ENCODE results near the gene TRAPPC5.

TRAPPC5 gene

DNA sequence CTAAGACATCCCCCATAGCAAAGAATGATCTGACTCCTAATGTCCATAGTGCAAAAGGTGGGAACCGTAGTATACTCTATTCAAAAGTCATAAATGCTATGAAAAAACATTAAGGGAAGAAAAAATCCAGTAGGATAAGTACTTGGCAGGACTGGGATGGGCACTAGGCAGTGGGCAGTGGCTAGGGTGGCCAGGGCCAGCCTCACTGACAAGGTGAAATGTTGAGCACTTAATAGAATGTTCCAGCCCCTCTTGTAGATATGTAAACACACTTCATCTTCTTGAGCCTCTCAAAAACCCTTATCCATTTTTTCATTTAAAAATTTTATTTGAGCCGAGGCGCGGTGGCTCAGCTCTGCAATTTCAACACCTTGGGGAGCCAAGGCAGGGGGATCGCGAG is 52.7 kb downstream of the TRAPPC5 start:
- DNase-seq: no peak

DNA sequence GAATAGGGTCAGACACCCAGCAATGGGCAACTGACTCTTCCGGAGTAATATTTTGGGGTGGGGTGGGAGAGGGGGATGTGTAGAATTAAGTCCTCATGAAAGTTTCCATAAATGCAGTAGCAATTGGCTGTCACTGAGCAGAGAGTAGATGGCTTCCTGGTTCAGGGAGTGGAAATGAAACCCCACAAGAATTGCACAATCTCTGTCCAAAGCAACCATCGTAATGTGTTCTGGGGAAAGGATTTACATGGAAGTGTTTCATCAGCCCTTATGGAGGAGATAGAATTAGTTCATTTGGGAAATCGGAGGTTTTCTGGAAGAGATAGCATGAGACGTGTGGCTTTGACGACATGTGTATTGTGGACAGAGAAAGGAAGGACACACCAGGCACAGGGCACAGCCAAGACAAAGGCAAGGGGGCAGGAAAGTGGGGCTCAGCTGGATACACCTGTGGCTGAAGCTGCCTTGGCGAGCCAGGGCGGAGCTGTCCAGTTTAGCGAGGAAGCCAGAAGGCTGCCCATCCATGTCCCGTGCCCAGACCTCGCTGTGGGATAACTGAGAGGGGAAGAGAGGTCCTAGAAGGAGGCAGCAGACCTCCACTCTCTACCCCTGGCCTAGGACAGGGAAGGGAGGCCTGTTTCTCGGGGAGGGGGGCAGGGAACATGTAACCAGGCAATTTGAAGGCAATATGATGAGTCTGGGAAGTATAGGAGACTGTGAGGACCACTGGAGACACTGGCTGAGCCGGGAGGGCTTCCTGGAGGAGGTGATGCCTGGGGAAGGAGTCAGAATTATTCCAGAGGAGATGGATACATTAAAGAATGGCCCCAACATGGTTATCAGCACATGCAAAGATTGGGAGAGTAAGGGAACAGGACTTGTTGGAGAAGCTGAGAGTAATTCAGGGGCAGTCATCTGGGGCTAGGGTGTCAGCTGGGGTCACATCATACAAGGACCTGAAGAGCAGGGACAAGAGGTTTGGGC is 53.9 kb downstream of the TRAPPC5 start:
- DNase-seq: no peak

DNA sequence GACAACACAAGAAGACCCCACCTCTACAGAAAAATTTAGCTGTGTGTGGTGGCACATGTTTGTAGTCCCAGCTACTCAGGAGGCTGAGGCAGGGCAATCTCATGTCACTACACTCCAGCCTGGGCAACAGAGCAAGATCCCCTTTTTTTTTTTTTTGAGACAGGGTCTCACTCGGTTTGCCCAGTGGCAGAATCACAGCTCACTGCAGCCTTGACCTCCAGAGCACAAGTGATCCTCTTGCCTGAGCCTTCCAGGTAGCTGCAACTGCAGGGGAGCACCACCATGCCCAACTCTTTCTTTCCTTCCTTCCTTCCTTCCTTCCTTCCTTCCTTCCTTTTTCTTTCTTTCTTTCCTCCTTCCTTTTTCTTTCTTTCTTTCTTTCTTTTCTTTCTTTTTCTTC is 55.5 kb downstream of the TRAPPC5 start:
- no peak for DNase-seq

DNA sequence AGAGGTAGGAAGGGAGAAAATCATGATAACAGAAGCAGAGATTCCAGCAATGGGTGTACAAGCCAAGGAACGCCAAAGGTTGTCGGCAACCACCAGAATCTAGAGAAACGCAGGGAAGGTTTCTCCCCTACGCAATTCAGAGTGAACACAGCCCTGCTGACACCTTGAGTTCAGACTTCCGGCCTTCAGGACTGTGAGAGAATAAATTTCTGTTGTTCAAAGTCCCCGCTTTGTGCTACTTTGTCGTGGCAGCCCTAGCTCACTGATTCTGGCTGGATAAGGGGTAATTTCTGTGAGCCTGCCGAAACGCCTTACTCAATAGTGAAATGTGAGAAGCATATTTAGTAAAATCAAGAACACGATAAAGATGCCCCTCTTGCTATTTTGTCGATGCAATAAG is 56.6 kb downstream of the TRAPPC5 start:
- DNase-seq: no peak

All from activated CD4-positive, alpha-beta T cell treated with anti-CD3 and anti-CD28 coated beads for 48 hours (primary cell).